ENCODE results near the gene NRXN3. TPM values are rescaled to one million over a fixed set of nuclear protein-coding genes. Genes with fewer than 3 reads are reported as not detected.

Gene NRXN3
- total and polyA plus RNA-seq, 7 donors: 0.06 to 0.74 (median 0.15) TPM

GRCh38 chr14:79298373-79298772 lies 1128.2 kb downstream of the NRXN3 start:
- no peaks in the 10 kb centered on the region for H3K36me3 ChIP-seq (ENCODE audit: insufficient read depth in 1 of 2, low read depth in 1 of 2)
- no peak overlapping the region for H3K27ac ChIP-seq
- no peaks in the 10 kb centered on the region for H3K9me3 ChIP-seq
- H3K27me3 ChIP-seq (ENCODE audit: insufficient read depth in 3 of 3, low read length in 2 of 3): no peaks in the 10 kb centered on the region
- intact Hi-C loops (cut with DNase I): no loop called here
- ATAC-seq (no peak), DNase-seq (no peak)
- no peak for TF ChIP-seq CTCF (IDR thresholded peaks at IDR 0.05)
- H3K4me1 ChIP-seq: no peaks in the 10 kb centered on the region
- 86 to 91% (median 86%) methylated on average over 4 of the region's 4 CpGs for WGBS, 3 donors
- no peak overlapping the region for H3K4me3 ChIP-seq

- TF ChIP-seq CTCF (IDR thresholded peaks at IDR 0.05): no peak
- ATAC-seq (no peak), DNase-seq (no peak)
- WGBS, 3 donors: 27 to 48% (median 33%) methylated on average over 1 of the region's 1 CpG
- Histone ChIP-seq H3K9me3 (no peaks in the 10 kb centered on the region), H3K4me1 (no peaks in the 10 kb centered on the region), H3K27ac (no peak overlapping the region), H3K27me3 (ENCODE audit: insufficient read depth in 3 of 3, low read length in 2 of 3) (no peaks in the 10 kb centered on the region), H3K36me3 (ENCODE audit: insufficient read depth in 1 of 2, low read depth in 1 of 2) (no peaks in the 10 kb centered on the region), H3K4me3 (no peak overlapping the region)
- intact Hi-C loops (cut with DNase I): no loop called here
Measured at GRCh38 chr14:79299162-79299561, 1129.0 kb downstream of the NRXN3 start.

- DNase-seq (no peak), ATAC-seq (no peak)
- H3K4me3 ChIP-seq: no peak overlapping the region
- intact Hi-C loops (cut with DNase I): no loop called here
- no peak overlapping the region for H3K27ac ChIP-seq
- H3K9me3 ChIP-seq: no peaks in the 10 kb centered on the region
- H3K27me3 ChIP-seq (ENCODE audit: insufficient read depth in 3 of 3, low read length in 2 of 3): no peaks in the 10 kb centered on the region
- H3K4me1 ChIP-seq: no peaks in the 10 kb centered on the region
- TF ChIP-seq CTCF (IDR thresholded peaks at IDR 0.05): no peak
- H3K36me3 ChIP-seq (ENCODE audit: insufficient read depth in 1 of 2, low read depth in 1 of 2): no peaks in the 10 kb centered on the region
Measured at GRCh38 chr14:79304279-79304678, 1134.1 kb downstream of the NRXN3 start.

- no peak for TF ChIP-seq CTCF (IDR thresholded peaks at IDR 0.05)
- Histone ChIP-seq H3K4me3 (no peak overlapping the region), H3K4me1 (no peaks in the 10 kb centered on the region), H3K36me3 (ENCODE audit: insufficient read depth in 1 of 2, low read depth in 1 of 2) (no peaks in the 10 kb centered on the region), H3K9me3 (no peaks in the 10 kb centered on the region), H3K27ac (no peak overlapping the region), H3K27me3 (ENCODE audit: insufficient read depth in 3 of 3, low read length in 2 of 3) (no peaks in the 10 kb centered on the region)
- intact Hi-C loops (cut with DNase I): no loop called here
- no peak for DNase-seq
- WGBS, 3 donors: 66 to 75% (median 68%) methylated on average over 2 of the region's 2 CpGs
- no peak for ATAC-seq
Measured at GRCh38 chr14:79306546-79306945, 1136.4 kb downstream of the NRXN3 start.

- intact Hi-C loops (cut with DNase I): no loop called here
Measured at GRCh38 chr14:79318371-79318770, 1148.2 kb downstream of the NRXN3 start.

More at GRCh38 chr14:79318371-79318770, 1148.2 kb downstream of the NRXN3 start:
- no peaks in the 10 kb centered on the region for H3K27me3 ChIP-seq (ENCODE audit: insufficient read depth in 3 of 3, low read length in 2 of 3)
- H3K27ac ChIP-seq: no peak overlapping the region
- DNase-seq (no peak), ATAC-seq (no peak)
- H3K4me3 ChIP-seq: no peak overlapping the region
- H3K4me1 ChIP-seq: no peaks in the 10 kb centered on the region
- H3K36me3 ChIP-seq (ENCODE audit: insufficient read depth in 1 of 2, low read depth in 1 of 2): no peaks in the 10 kb centered on the region
- no peak for TF ChIP-seq CTCF (IDR thresholded peaks at IDR 0.05)
- H3K9me3 ChIP-seq: no peaks in the 10 kb centered on the region
- 14 to 23% (median 14%) methylated on average over 7 of the region's 7 CpGs for WGBS, 3 donors

Data from psoas muscle (tissue), 8 donors.